ENCODE measurements around the gene SUSD3.

The SUSD3 gene

GRCh38 chr9:93033531-93033930 is 25.0 kb upstream of the SUSD3 start:
- H3K27ac ChIP-seq, result peak overlapping the region in 8 of 11 experiments; percentile 61 to 81 (median 70); a peak in 16 of 22 replicates
- H3K36me3 ChIP-seq, result peaks cover 27 to 76% (median 62%) of the 10 kb centered on the region in 11 experiments
- H3K4me1 ChIP-seq, result peaks cover 96 to 100% (median 100%) of the 10 kb centered on the region in 10 experiments

GRCh38 chr9:93035106-93035660 is 23.3 kb upstream of the SUSD3 start:
- Histone ChIP-seq H4K20me1 (peaks cover 0 to 88% (median 38%) of the 10 kb centered on the region in 11 experiments; a peak in 21 of 22 replicates), H3K4me1 (peaks cover 96 to 100% (median 100%) of the 10 kb centered on the region in 10 experiments), H3K27me3 (no peaks in the 10 kb centered on the region), H3K36me3 (peaks cover 19 to 60% (median 49%) of the 10 kb centered on the region in 11 experiments), H3K9me3 (replicated peaks in 1 of 11) (no peaks in the 10 kb centered on the region), H3K4me3 (no peak overlapping the region), H3K4me2 (peak overlapping the region; percentile 81 to 99 (median 91); a peak in 20 of 22 replicates), H3K27ac (peak overlapping the region in 8 of 11 experiments; percentile 13 to 81 (median 59); a peak in 5 of 22 replicates), H3K9ac (peak overlapping the region in 4 of 11 experiments; percentile 27 to 74 (median 50); a peak in 7 of 22 replicates)
- no peak for TF ChIP-seq Cebpa-rat (IDR thresholded peaks at IDR 0.05)

More at GRCh38 chr9:93033531-93033930, 25.0 kb upstream of the SUSD3 start:
- peak overlapping the region in 8 of 11 experiments; percentile 32 to 74 (median 64); a peak in 13 of 22 replicates for H3K9ac ChIP-seq
- peak overlapping the region; percentile 81 to 99 (median 91) for H3K4me2 ChIP-seq
- H3K9me3 ChIP-seq (replicated peaks in 1 of 11), result no peaks in the 10 kb centered on the region
- H3K4me3 ChIP-seq, result peak overlapping the region in 1 of 10 experiments; percentile 41; a peak in 2 of 20 replicates
- no peaks in the 10 kb centered on the region for H3K27me3 ChIP-seq
- H4K20me1 ChIP-seq, result peaks cover 0 to 83% (median 38%) of the 10 kb centered on the region in 11 experiments; a peak in 21 of 22 replicates
- no peak for TF ChIP-seq Cebpa-rat (IDR thresholded peaks at IDR 0.05)

GRCh38 chr9:93035821-93036351 is 22.6 kb upstream of the SUSD3 start:
- Histone ChIP-seq H3K4me1 (peaks cover 97 to 100% (median 100%) of the 10 kb centered on the region in 10 experiments), H3K36me3 (peaks cover 16 to 53% (median 43%) of the 10 kb centered on the region in 11 experiments; a peak in 20 of 22 replicates), H3K9me3 (replicated peaks in 1 of 11) (no peaks in the 10 kb centered on the region), H3K4me3 (no peak overlapping the region), H3K4me2 (peak overlapping the region; percentile 81 to 99 (median 91); a peak in 21 of 22 replicates), H3K27me3 (no peaks in the 10 kb centered on the region), H3K9ac (peak overlapping the region in 1 of 11 experiments; percentile 27; a peak in 2 of 22 replicates), H4K20me1 (peaks cover 0 to 88% (median 38%) of the 10 kb centered on the region in 11 experiments; a peak in 21 of 22 replicates), H3K27ac (peak overlapping the region in 3 of 11 experiments; percentile 3 to 81 (median 35); a peak in 3 of 22 replicates)
- no peak for TF ChIP-seq Cebpa-rat (IDR thresholded peaks at IDR 0.05)

GRCh38 chr9:93036887-93037475 is 21.5 kb upstream of the SUSD3 start:
- H3K27ac ChIP-seq, result peak overlapping the region in 8 of 11 experiments; percentile 3 to 41 (median 16); a peak in 10 of 22 replicates
- peak overlapping the region; percentile 81 to 99 (median 91) for H3K4me2 ChIP-seq
- H3K27me3 ChIP-seq, result no peaks in the 10 kb centered on the region
- peaks cover 0 to 77% (median 35%) of the 10 kb centered on the region in 11 experiments; a peak in 21 of 22 replicates for H4K20me1 ChIP-seq
- H3K9me3 ChIP-seq (replicated peaks in 1 of 11), result no peaks in the 10 kb centered on the region
- no peak for TF ChIP-seq Cebpa-rat (IDR thresholded peaks at IDR 0.05)
- H3K36me3 ChIP-seq, result peaks cover 6 to 43% (median 32%) of the 10 kb centered on the region in 11 experiments; a peak in 19 of 22 replicates
- H3K4me1 ChIP-seq, result peaks cover 86 to 100% (median 93%) of the 10 kb centered on the region in 10 experiments
- peak overlapping the region in 8 of 11 experiments; percentile 3 to 59 (median 40); a peak in 9 of 22 replicates for H3K9ac ChIP-seq
- no peak overlapping the region; a peak in 1 of 20 replicates for H3K4me3 ChIP-seq

GRCh38 chr9:93037476-93037971 is 21.0 kb upstream of the SUSD3 start:
- Histone ChIP-seq H3K4me3 (no peak overlapping the region), H3K27me3 (no peaks in the 10 kb centered on the region), H3K4me1 (peaks cover 81 to 96% (median 88%) of the 10 kb centered on the region in 10 experiments), H3K36me3 (peaks cover 5 to 38% (median 27%) of the 10 kb centered on the region in 11 experiments; a peak in 19 of 22 replicates), H3K9me3 (replicated peaks in 1 of 11) (no peaks in the 10 kb centered on the region), H3K27ac (peak overlapping the region in 8 of 11 experiments; percentile 1 to 41 (median 21); a peak in 11 of 22 replicates), H3K9ac (peak overlapping the region in 10 of 11 experiments; percentile 3 to 59 (median 28); a peak in 12 of 22 replicates), H3K4me2 (peak overlapping the region; percentile 81 to 99 (median 91)), H4K20me1 (peaks cover 0 to 72% (median 30%) of the 10 kb centered on the region in 11 experiments; a peak in 21 of 22 replicates)
- no peak for TF ChIP-seq Cebpa-rat (IDR thresholded peaks at IDR 0.05)

GRCh38 chr9:93038918-93039317 is 19.6 kb upstream of the SUSD3 start:
- H3K9me3 ChIP-seq (replicated peaks in 1 of 11), result no peaks in the 10 kb centered on the region
- no peak overlapping the region for H3K9ac ChIP-seq
- no peak overlapping the region for H3K27ac ChIP-seq
- H3K4me3 ChIP-seq, result no peak overlapping the region
- no peak for TF ChIP-seq Cebpa-rat (IDR thresholded peaks at IDR 0.05)
- peaks cover 5 to 30% (median 23%) of the 10 kb centered on the region in 11 experiments; a peak in 19 of 22 replicates for H3K36me3 ChIP-seq
- H3K27me3 ChIP-seq, result no peaks in the 10 kb centered on the region
- H3K4me1 ChIP-seq, result peaks cover 75 to 95% (median 86%) of the 10 kb centered on the region in 10 experiments
- H3K4me2 ChIP-seq, result peak overlapping the region; percentile 81 to 99 (median 91); a peak in 21 of 22 replicates
- peaks cover 0 to 58% (median 22%) of the 10 kb centered on the region in 11 experiments; a peak in 18 of 22 replicates for H4K20me1 ChIP-seq

GRCh38 chr9:93039456-93039855 is 19.0 kb upstream of the SUSD3 start:
- H3K27ac ChIP-seq, result peak overlapping the region in 2 of 11 experiments; percentile 7 to 26; a peak in 1 of 22 replicates
- H3K36me3 ChIP-seq, result peaks cover 5 to 25% (median 18%) of the 10 kb centered on the region in 11 experiments; a peak in 19 of 22 replicates
- H4K20me1 ChIP-seq, result peaks cover 0 to 52% (median 17%) of the 10 kb centered on the region in 11 experiments; a peak in 17 of 22 replicates
- peaks cover 70 to 91% (median 82%) of the 10 kb centered on the region in 10 experiments for H3K4me1 ChIP-seq
- H3K4me2 ChIP-seq, result peak overlapping the region; percentile 81 to 99 (median 91); a peak in 20 of 22 replicates
- no peaks in the 10 kb centered on the region for H3K9me3 ChIP-seq (replicated peaks in 1 of 11)
- peak overlapping the region in 4 of 11 experiments; percentile 1 to 54 (median 23); a peak in 2 of 22 replicates for H3K9ac ChIP-seq
- no peak for TF ChIP-seq Cebpa-rat (IDR thresholded peaks at IDR 0.05)
- H3K27me3 ChIP-seq, result no peaks in the 10 kb centered on the region
- H3K4me3 ChIP-seq, result no peak overlapping the region

GRCh38 chr9:93039976-93040375 is 18.5 kb upstream of the SUSD3 start:
- Histone ChIP-seq H3K36me3 (peaks cover 1 to 20% (median 12%) of the 10 kb centered on the region in 11 experiments; a peak in 18 of 22 replicates), H3K27ac (peak overlapping the region in 3 of 11 experiments; percentile 7 to 26 (median 15); a peak in 2 of 22 replicates), H3K4me3 (no peak overlapping the region), H3K9me3 (replicated peaks in 1 of 11) (no peaks in the 10 kb centered on the region; a peak in 2 of 22 replicates), H3K4me2 (peak overlapping the region in 10 of 11 experiments; percentile 58 to 99 (median 92); a peak in 18 of 22 replicates), H3K27me3 (no peaks in the 10 kb centered on the region), H3K4me1 (peaks cover 65 to 88% (median 76%) of the 10 kb centered on the region in 10 experiments), H3K9ac (peak overlapping the region in 4 of 11 experiments; percentile 1 to 54 (median 23); a peak in 2 of 22 replicates), H4K20me1 (peaks cover 0 to 47% (median 17%) of the 10 kb centered on the region in 11 experiments; a peak in 16 of 22 replicates)
- no peak for TF ChIP-seq Cebpa-rat (IDR thresholded peaks at IDR 0.05)

Data from BLaER1 treated with 17β-estradiol and CSF1 and Interleukin-3, amounts not matched to agents 10 nM and 100 nM (cell line).